H1 (cell line): Measurements from ENCODE around the gene MORC3. TPM values are rescaled to one million over a fixed set of nuclear protein-coding genes. Genes with fewer than 3 reads are reported as not detected.

ENCODE experiments used
- CTCF ChIA-PET: fragments of 300-600 bp; sonication (Branson Sonifier 250); formaldehyde crosslinking; loops from one replicate; lab custom pipeline; 2021; ENCODE audit not compliant: partially characterized antibody; lab: Charles Lee
- POLR2A ChIA-PET: fragments of 300-600 bp; sonication (Branson Sonifier 250); formaldehyde crosslinking; loops from one replicate; lab custom pipeline; 2021; ENCODE audit warnings: inconsistent platforms; ENCODE audit not compliant: partially characterized antibody; lab: Charles Lee
- DNase-seq, 2 experiments: peaks; one replicate each; pipeline versions ENCODE4 v3.0.0 to v3.0.0-alpha.2; 2010 to 2022; ENCODE audit warnings: low spot score in 2 of 2, low read depth in 1 of 2, mixed read lengths in 1 of 2
- FAIRE-seq: peaks from 2 replicates; lab custom pipeline; 2011; peaks lifted over from hg19 to GRCh38; lab: Jason Lieb, UNC
- H2AFZ ChIP-seq: 2 replicates; pipeline ENCODE4 v1.8.1; 2012; ENCODE audit warnings: low read length, inconsistent platforms
- H2AK5ac ChIP-seq: 2 replicates; pipeline ENCODE4 v1.6.1; 2013; ENCODE audit warnings: low read depth, low read length
- H2BK120ac ChIP-seq: replicated peaks from 2 replicates; pipeline ENCODE3; 2013; ENCODE audit warnings: low read depth, low read length, inconsistent platforms
- H2BK12ac ChIP-seq: 2 replicates; pipeline ENCODE4 v1.6.1; 2013; ENCODE audit warnings: low read depth, low read length
- H2BK15ac ChIP-seq: 2 replicates; pipeline ENCODE4 v1.6.1; 2013; ENCODE audit warnings: low read length
- H2BK20ac ChIP-seq: 2 replicates; pipeline ENCODE4 v1.6.1; 2013; ENCODE audit warnings: low read length
- H2BK5ac ChIP-seq: 2 replicates; pipeline ENCODE4 v1.6.1; 2013; ENCODE audit warnings: low read depth, low read length
- H3K14ac ChIP-seq: 2 replicates; pipeline ENCODE4 v1.6.1; 2013; ENCODE audit warnings: inconsistent platforms; ENCODE audit not compliant: insufficient read length
- H3K18ac ChIP-seq: 2 replicates; pipeline ENCODE4 v1.6.1; 2013; ENCODE audit warnings: low read length; ENCODE audit errors: extremely low read depth
- H3K23ac ChIP-seq: 2 replicates; pipeline ENCODE4 v1.6.1; 2013; ENCODE audit warnings: inconsistent platforms; ENCODE audit not compliant: insufficient read length
- H3K23me2 ChIP-seq: 2 replicates; pipeline ENCODE4 v1.6.1; 2013; ENCODE audit warnings: low read depth, low read length
- H3K27ac ChIP-seq: 2 replicates; pipeline ENCODE4 v1.6.1; 2011; ENCODE audit warnings: low read depth, low read length, inconsistent platforms
- H3K27me3 ChIP-seq, 4 experiments: replicated peaks in 1 of 4; 1 replicate in 1 of 4; 2 replicates in 3 of 4; pipeline versions ENCODE4 v1.6.1 to v1.8.1; 2011 to 2013; ENCODE audit warnings: low read length in 3 of 4, mild to moderate bottlenecking in 3 of 4, inconsistent platforms in 2 of 4, mixed read lengths in 2 of 4, moderate library complexity in 1 of 4; ENCODE audit not compliant: control insufficient read depth in 3 of 4, insufficient read depth in 3 of 4; ENCODE audit errors: extremely low read depth in 1 of 4
- H3K36me3 ChIP-seq, 4 experiments: 2 replicates each; pipeline versions ENCODE4 v1.6.1 to v1.8.1; 2011 to 2013; ENCODE audit warnings: mild to moderate bottlenecking in 4 of 4, low read length in 3 of 4, moderate library complexity in 2 of 4, control low read depth in 1 of 4, inconsistent platforms in 1 of 4; ENCODE audit not compliant: insufficient read depth in 4 of 4, control insufficient read depth in 2 of 4
- H3K4ac ChIP-seq: replicated peaks from 2 replicates; pipeline ENCODE3; 2013; ENCODE audit warnings: low read length, low read depth, mixed read lengths, inconsistent platforms; ENCODE audit not compliant: insufficient read length
- H3K4me1 ChIP-seq, 4 experiments: replicated peaks in 1 of 4; 1 replicate in 1 of 4; 2 replicates in 3 of 4; pipeline versions ENCODE4 v1.6.1 to v1.8.1; 2011 to 2013; ENCODE audit warnings: low read length in 3 of 4, inconsistent platforms in 2 of 4, mixed read lengths in 1 of 4; ENCODE audit not compliant: insufficient read depth in 4 of 4, control insufficient read depth in 3 of 4
- H3K4me2 ChIP-seq, 2 experiments: 2 replicates each; pipeline versions ENCODE4 v1.6.1 to v1.8.1; 2011 to 2013; ENCODE audit warnings: low read depth in 2 of 2, low read length in 2 of 2, control low read depth in 1 of 2, inconsistent platforms in 1 of 2, mild to moderate bottlenecking in 1 of 2; ENCODE audit not compliant: insufficient read depth in 1 of 2
- H3K4me3 ChIP-seq, 4 experiments: fragments of 200-600, 300-600 bp in 1 of 4; sonication (generic), shearing (Covaris generic), sonication (Bioruptor Twin) in 1 of 4; 2 replicates each; pipeline versions ENCODE4 v1.5.1 to v1.8.1; 2011 to 2016; ENCODE audit warnings: low read length in 4 of 4, low read depth in 3 of 4, control low read depth in 2 of 4, inconsistent platforms in 2 of 4, mild to moderate bottlenecking in 2 of 4, mixed read lengths in 1 of 4, moderate library complexity in 1 of 4; ENCODE audit not compliant: insufficient read depth in 2 of 4; ENCODE audit errors: extremely low read depth in 1 of 4
- H3K56ac ChIP-seq: replicated peaks from 2 replicates; pipeline ENCODE3; 2013; ENCODE audit warnings: low read depth, mild to moderate bottlenecking, mixed read lengths, low read length, inconsistent platforms; ENCODE audit not compliant: insufficient read length
- H3K79me1 ChIP-seq: 2 replicates; pipeline ENCODE4 v1.6.1; 2013; ENCODE audit warnings: low read depth, low read length, control low read depth
- H3K79me2 ChIP-seq, 2 experiments: 2 replicates each; pipeline versions ENCODE4 v1.6.1 to v1.8.1; 2012 to 2013; ENCODE audit warnings: low read length in 2 of 2, mild to moderate bottlenecking in 2 of 2, inconsistent platforms in 1 of 2; ENCODE audit not compliant: insufficient read depth in 2 of 2, control insufficient read depth in 1 of 2
- H3K9ac ChIP-seq, 4 experiments: replicated peaks in 1 of 4; 1 replicate in 1 of 4; 2 replicates in 3 of 4; pipeline versions ENCODE4 v1.6.1 to v1.8.1; 2011 to 2013; ENCODE audit warnings: low read depth in 3 of 4, low read length in 3 of 4, control low read depth in 2 of 4, mild to moderate bottlenecking in 2 of 4, moderate library complexity in 2 of 4, inconsistent platforms in 1 of 4; ENCODE audit errors: extremely low read depth in 1 of 4
- H3K9me3 ChIP-seq, 2 experiments: 2 replicates each; pipeline versions ENCODE4 v1.6.1 to v1.8.1; 2012 to 2013; ENCODE audit warnings: mild to moderate bottlenecking in 2 of 2, moderate library complexity in 2 of 2, control low read depth in 1 of 2, inconsistent platforms in 1 of 2, low read depth in 1 of 2, low read length in 1 of 2, mixed read lengths in 1 of 2; ENCODE audit not compliant: insufficient read depth in 2 of 2
- H4K20me1 ChIP-seq, 2 experiments: replicated peaks in 1 of 2; 2 replicates each; pipeline versions ENCODE3 to v1.8.1; 2011 to 2013; ENCODE audit warnings: inconsistent platforms in 2 of 2, low read length in 2 of 2, mild to moderate bottlenecking in 1 of 2; ENCODE audit not compliant: insufficient read depth in 2 of 2, control insufficient read depth in 1 of 2
- H4K5ac ChIP-seq: 2 replicates; pipeline ENCODE4 v1.6.1; 2013; ENCODE audit warnings: low read length, low read depth, mixed read lengths, inconsistent platforms; ENCODE audit not compliant: insufficient read length
- H4K8ac ChIP-seq: 2 replicates; pipeline ENCODE4 v1.8.0; 2013; ENCODE audit warnings: mild to moderate bottlenecking, moderate library complexity, low read length, inconsistent platforms; ENCODE audit not compliant: insufficient read depth; ENCODE audit errors: extremely low read depth
- H4K91ac ChIP-seq: replicated peaks from 2 replicates; pipeline ENCODE3; 2013; ENCODE audit warnings: low read length, mixed read lengths, inconsistent platforms; ENCODE audit not compliant: insufficient read length
- E2F6 ChIP-seq: IDR thresholded peaks from 2 replicates; pipeline ENCODE4 v1.6.1; 2012; ENCODE audit warnings: inconsistent platforms
- EGR1 ChIP-seq: IDR thresholded peaks from 2 replicates; pipeline ENCODE4 v1.6.1; 2011; ENCODE audit warnings: low read depth, low read length, borderline replicate concordance
- EP300 ChIP-seq, 2 experiments: IDR thresholded peaks; 1 replicate in 1 of 2; 2 replicates in 1 of 2; pipeline ENCODE4 v1.6.1; 2011 to 2012; ENCODE audit warnings: low read depth in 2 of 2, low read length in 2 of 2, mild to moderate bottlenecking in 2 of 2, borderline replicate concordance in 1 of 2, inconsistent platforms in 1 of 2, moderate library complexity in 1 of 2
- FOSL1 ChIP-seq: IDR thresholded peaks from 2 replicates; pipeline ENCODE4 v1.6.1; 2011; ENCODE audit warnings: mild to moderate bottlenecking, low read depth, low read length, moderate library complexity; ENCODE audit not compliant: insufficient read depth
- GTF2F1 ChIP-seq: IDR thresholded peaks from 2 replicates; pipeline ENCODE4 v1.6.1; 2012; ENCODE audit warnings: low read depth, low read length, improper control_type of control experiment, borderline replicate concordance
- JUN ChIP-seq: IDR thresholded peaks from 2 replicates; pipeline ENCODE4 v1.6.1; 2011; ENCODE audit warnings: low read depth, mild to moderate bottlenecking, improper control_type of control experiment, low read length
- KDM1A ChIP-seq: fragments of 200-600, 300-600 bp; sonication (generic); IDR thresholded peaks from 2 replicates; pipeline ENCODE4 v1.7.1; 2016; ENCODE audit warnings: mild to moderate bottlenecking, low read length, borderline replicate concordance
- KDM4A ChIP-seq: IDR thresholded peaks from one replicate; pipeline ENCODE4 v1.7.1; 2012; ENCODE audit warnings: low read depth, mild to moderate bottlenecking, moderate library complexity, low read length, inconsistent platforms; ENCODE audit not compliant: severe bottlenecking
- MAFK ChIP-seq: IDR thresholded peaks from 2 replicates; pipeline ENCODE4 v1.6.1; 2012; ENCODE audit warnings: low read depth, mild to moderate bottlenecking, improper control_type of control experiment, low read length
- NANOG ChIP-seq: IDR thresholded peaks from 2 replicates; pipeline ENCODE4 v1.6.1; 2011; ENCODE audit warnings: low read length, low read depth, mild to moderate bottlenecking, inconsistent platforms; ENCODE audit not compliant: insufficient read depth, poor library complexity, severe bottlenecking
- POLR2A ChIP-seq, 2 experiments: IDR thresholded peaks; 1 replicate in 1 of 2; 2 replicates in 1 of 2; pipeline ENCODE4 v1.6.1; 2011; ENCODE audit warnings: low read depth in 2 of 2, low read length in 2 of 2, mild to moderate bottlenecking in 2 of 2; ENCODE audit errors: control extremely low read depth in 1 of 2
- RFX5 ChIP-seq: IDR thresholded peaks from 2 replicates; pipeline ENCODE4 v1.6.1; 2011; ENCODE audit warnings: low read depth, low read length, improper control_type of control experiment, borderline replicate concordance
- TAF1 ChIP-seq: IDR thresholded peaks from 2 replicates; pipeline ENCODE4 v1.6.1; 2011; ENCODE audit warnings: mild to moderate bottlenecking, low read depth, low read length
- WGBS, 2 experiments: shearing (Covaris generic) in 1 of 2; methylation state at CpG; one replicate each; pipeline versions ENCODE4 v1.1.6 to v1.1.7; 2013 to 2015; ENCODE audit warnings: low lambda C conversion rate in 2 of 2, mixed read lengths in 2 of 2, inconsistent platforms in 1 of 2, low coverage in 1 of 2, missing lambda C conversion rate in 1 of 2; ENCODE audit not compliant: insufficient replicate concordance in 2 of 2, insufficient coverage in 1 of 2, insufficient read length in 1 of 2; ENCODE audit errors: extremely low coverage in 1 of 2, missing lambda C conversion rate in 1 of 2; 5-methylcytosine and 5-hydroxymethylcytosine counted together
- polyA plus RNA-seq, 7 experiments: library from polyadenylated mRNA; depleted of rRNA in 3 of 7; stranded (reverse) in 5 of 7; unstranded in 2 of 7; fragments of >200 nt in 5 of 7; fragments of 200-250 nt in 2 of 7; gene quantifications; 1 replicate in 5 of 7; 2 replicates in 1 of 7; 4 replicates in 1 of 7; pipeline versions ENCODE4 v1.2.1 to v1.2.3, GENCODE V29; 2011 to 2013; ENCODE audit warnings: missing spikeins in 2 of 7, mixed read lengths in 2 of 7
- total RNA-seq: library from RNA; stranded (reverse); fragmentation: NEBNext Ultra II Directional; extraction: Animal tissue kit (Norgen Biotek cat#: 25700); gene quantifications from 2 replicates; pipeline ENCODE4 v1.2.1, GENCODE V29; 2021

The MORC3 gene
- total and polyA plus RNA-seq, 2 of the 8 experiments (the other 6 are each of a cell fraction or from before 2014, with no cell fraction given): 5.0 to 20.4 TPM

- Histone ChIP-seq H2BK15ac (no peak overlapping the region), H3K56ac (no peak overlapping the region), H3K27ac (no peak overlapping the region), H3K4me3 (no peak overlapping the region), H3K23ac (no peak overlapping the region), H2BK5ac (no peak overlapping the region), H2BK120ac (no peak overlapping the region), H3K4me2 (no peak overlapping the region), H4K20me1 (no peaks in the 10 kb centered on the region), H3K79me2 (no peaks in the 10 kb centered on the region), H2AFZ (no peak overlapping the region), H3K9me3 (peaks cover 0 to 8% of the 10 kb centered on the region in 2 experiments; a peak in 1 of 4 replicates), H3K18ac (no peak overlapping the region), H3K23me2 (no peaks in the 10 kb centered on the region), H3K79me1 (no peaks in the 10 kb centered on the region), H3K27me3 (no peaks in the 10 kb centered on the region), H3K14ac (no peak overlapping the region), H4K8ac (no peak overlapping the region), H4K5ac (no peak overlapping the region), H3K36me3 (peaks cover 2 to 48% (median 23%) of the 10 kb centered on the region in 4 experiments; a peak in 6 of 8 replicates), H2BK20ac (no peak overlapping the region), H2AK5ac (no peak overlapping the region), H4K91ac (no peak overlapping the region), H2BK12ac (no peak overlapping the region), H3K9ac (no peak overlapping the region), H3K4me1 (no peaks in the 10 kb centered on the region), H3K4ac (no peak overlapping the region)
- POLR2A ChIA-PET: interaction anchor here (0.8 kb wide), 1 partner anchor 10 kb away, joined by 3 read pairs; no protein-coding TSS in a partner anchor
- FAIRE-seq (no peak), DNase-seq (no peak)
- CTCF ChIA-PET: interaction anchor here (0.6 to 1.2 kb wide), 3 partner anchors 23 to 271 kb away, joined by 3 read pairs; no protein-coding TSS in a partner anchor
- WGBS, 2 experiments: 97% methylated on average over 3 of the region's 3 CpGs; no CpG with 5 or more reads in 1 of the 2 experiments
- TF ChIP-seq NANOG (no peak), EGR1 (no peak), KDM1A (no peak), POLR2A (IDR thresholded peaks at IDR 0.05; ENCODE audit: control extremely low read depth in 1 of 2, low read depth in 2 of 2, low read length in 2 of 2) (no peak), KDM4A (no peak), JUN (no peak), TAF1 (no peak), E2F6 (no peak), RFX5 (no peak), EP300 (IDR thresholded peaks at IDR 0.05; ENCODE audit: borderline replicate concordance in 1 of 2, low read depth in 2 of 2, low read length in 2 of 2) (no peak), MAFK (no peak), FOSL1 (no peak), GTF2F1 (no peak)
Measured at GRCh38 chr21:36396325-36396724, 76.3 kb downstream of the MORC3 start.
